CD14-positive monocyte (primary cell): ENCODE data around the gene ARHGAP15. TPM values are rescaled to one million over a fixed set of nuclear protein-coding genes. Genes with fewer than 3 reads are reported as not detected.

Source experiments
- DNase-seq, 3 donors: peaks; one replicate each; pipeline ENCODE4 v3.0.0-alpha.2; 2011 to 2022
- H2AFZ ChIP-seq: 2 replicates; pipeline ENCODE4 v1.6.0; 2012; ENCODE audit warnings: mild to moderate bottlenecking, low read depth, low read length, inconsistent platforms; ENCODE audit not compliant: insufficient read depth, poor library complexity, severe bottlenecking
- H3K27ac ChIP-seq, 2 donors: 1 replicate in 1 of 2; 2 replicates in 1 of 2; pipeline ENCODE4 v1.5.1; 2012 to 2013; ENCODE audit warnings: low read length in 2 of 2, control low read depth in 1 of 2, inconsistent platforms in 1 of 2, low read depth in 1 of 2, mild to moderate bottlenecking in 1 of 2
- H3K27me3 ChIP-seq, 2 donors: one replicate each; pipeline versions ENCODE4 v1.6.0 to v1.6.1; 2011 to 2013; ENCODE audit warnings: low read length in 2 of 2; ENCODE audit not compliant: control insufficient read depth in 2 of 2, insufficient read depth in 2 of 2
- H3K36me3 ChIP-seq, 2 donors: replicated peaks in 1 of 2; 1 replicate in 1 of 2; 2 replicates in 1 of 2; pipeline versions ENCODE4 v1.5.1 to v1.6.1; 2012 to 2013; ENCODE audit warnings: low read length in 2 of 2, control low read depth in 1 of 2, inconsistent platforms in 1 of 2, mild to moderate bottlenecking in 1 of 2; ENCODE audit not compliant: insufficient read depth in 2 of 2, control insufficient read depth in 1 of 2
- H3K4me1 ChIP-seq, 2 donors: 1 replicate in 1 of 2; 2 replicates in 1 of 2; pipeline versions ENCODE4 v1.5.1 to v1.6.1; 2012 to 2013; ENCODE audit warnings: low read length in 2 of 2, control low read depth in 1 of 2, inconsistent platforms in 1 of 2, mild to moderate bottlenecking in 1 of 2, moderate library complexity in 1 of 2; ENCODE audit not compliant: insufficient read depth in 2 of 2, control insufficient read depth in 1 of 2
- H3K4me2 ChIP-seq: replicated peaks from 2 replicates; pipeline ENCODE3; 2012; ENCODE audit warnings: low read length, moderate library complexity, mild to moderate bottlenecking; ENCODE audit not compliant: poor library complexity, severe bottlenecking; ENCODE audit errors: extremely low read depth
- H3K4me3 ChIP-seq, 3 experiments: fragments of 200-600 bp in 1 of 3; sonication (generic) in 1 of 3; replicated peaks in 1 of 3; 1 replicate in 2 of 3; 2 replicates in 1 of 3; pipeline ENCODE4 v1.5.1; 2011 to 2013; ENCODE audit warnings: low read length in 3 of 3, mild to moderate bottlenecking in 3 of 3, control low read depth in 2 of 3, low read depth in 2 of 3, inconsistent platforms in 1 of 3, moderate library complexity in 1 of 3
- H3K79me2 ChIP-seq: 2 replicates; pipeline ENCODE4 v1.6.0; 2012; ENCODE audit warnings: mild to moderate bottlenecking, control low read depth, inconsistent platforms, low read length, moderate library complexity; ENCODE audit not compliant: insufficient read depth
- H3K9ac ChIP-seq: 2 replicates; pipeline ENCODE4 v1.6.0; 2017; ENCODE audit warnings: low read length, mild to moderate bottlenecking; ENCODE audit not compliant: insufficient read depth, poor library complexity, severe bottlenecking
- H3K9me3 ChIP-seq, 2 donors: replicated peaks in 1 of 2; 1 replicate in 1 of 2; 2 replicates in 1 of 2; pipeline versions ENCODE4 v1.5.1 to v1.6.1; 2012 to 2013; ENCODE audit warnings: low read length in 2 of 2, control low read depth in 1 of 2; ENCODE audit not compliant: control insufficient read depth in 1 of 2, insufficient read depth in 1 of 2
- H4K20me1 ChIP-seq: 2 replicates; pipeline ENCODE4 v1.6.0; 2012; ENCODE audit warnings: mild to moderate bottlenecking, low read length, control low read depth, moderate library complexity; ENCODE audit not compliant: insufficient read depth
- H3K27ac Mint-ChIP-seq, 7 donors: one replicate each; pipeline ENCODE4 v1.8.0; 2020; ENCODE audit warnings: mild to moderate bottlenecking in 7 of 7, mixed read lengths in 7 of 7, moderate library complexity in 6 of 7, inconsistent platforms in 2 of 7
- H3K27me3 Mint-ChIP-seq, 3 donors: one replicate each; pipeline ENCODE4 v1.8.0; 2021 to 2022; ENCODE audit warnings: low read depth in 3 of 3, mild to moderate bottlenecking in 3 of 3, mixed read lengths in 3 of 3, moderate library complexity in 3 of 3, inconsistent platforms in 1 of 3
- H3K36me3 Mint-ChIP-seq, 2 donors: one replicate each; pipeline ENCODE4 v1.8.0; 2020; ENCODE audit warnings: mixed read lengths in 2 of 2, inconsistent platforms in 1 of 2, mild to moderate bottlenecking in 1 of 2
- H3K4me1 Mint-ChIP-seq: one replicate; pipeline ENCODE4 v1.8.0; 2020; ENCODE audit warnings: mild to moderate bottlenecking, mixed read lengths
- H3K4me3 Mint-ChIP-seq, 2 donors: one replicate each; pipeline ENCODE4 v1.8.0; 2020; ENCODE audit warnings: mild to moderate bottlenecking in 2 of 2, mixed read lengths in 2 of 2, moderate library complexity in 1 of 2
- H3K9me3 Mint-ChIP-seq, 7 donors: one replicate each; pipeline ENCODE4 v1.8.0; 2020 to 2022; ENCODE audit warnings: mixed read lengths in 7 of 7, mild to moderate bottlenecking in 6 of 7, moderate library complexity in 6 of 7, inconsistent platforms in 2 of 7
- WGBS: methylation state at CpG from one replicate; pipeline ENCODE4 v1.1.5; 2013; ENCODE audit warnings: missing lambda C conversion rate; ENCODE audit not compliant: insufficient coverage; 5-methylcytosine and 5-hydroxymethylcytosine counted together
- intact Hi-C, 2 donors: fragments of 100-400 bp; cut with micrococcal nuclease; formaldehyde crosslinking; loops; one replicate each; pipeline versions ENCODE4 v1.15.0 to v1.15.1; 2023
- polyA plus RNA-seq, 3 donors: library from polyadenylated mRNA; depleted of rRNA in 1 of 3; unstranded in 2 of 3; stranded (reverse) in 1 of 3; fragments of 300-500 nt in 2 of 3; fragments of >200 nt in 1 of 3; fragmentation: Illumina TruSeq in 2 of 3; gene quantifications; 1 replicate in 2 of 3; 2 replicates in 1 of 3; pipeline ENCODE4 v1.2.3, GENCODE V29; 2012 to 2021
- TF ChIP-seq, protein P1 (sequence below): fragments of 200-600 bp; IDR thresholded peaks from one replicate; pipeline ENCODE4 v1.8.0; 2022; ENCODE audit warnings: antibody characterized with exemption, mild to moderate bottlenecking

The ARHGAP15 gene
- polyA plus RNA-seq, 3 donors = 35.4 to 50.9 (median 50.7) TPM

DNA sequence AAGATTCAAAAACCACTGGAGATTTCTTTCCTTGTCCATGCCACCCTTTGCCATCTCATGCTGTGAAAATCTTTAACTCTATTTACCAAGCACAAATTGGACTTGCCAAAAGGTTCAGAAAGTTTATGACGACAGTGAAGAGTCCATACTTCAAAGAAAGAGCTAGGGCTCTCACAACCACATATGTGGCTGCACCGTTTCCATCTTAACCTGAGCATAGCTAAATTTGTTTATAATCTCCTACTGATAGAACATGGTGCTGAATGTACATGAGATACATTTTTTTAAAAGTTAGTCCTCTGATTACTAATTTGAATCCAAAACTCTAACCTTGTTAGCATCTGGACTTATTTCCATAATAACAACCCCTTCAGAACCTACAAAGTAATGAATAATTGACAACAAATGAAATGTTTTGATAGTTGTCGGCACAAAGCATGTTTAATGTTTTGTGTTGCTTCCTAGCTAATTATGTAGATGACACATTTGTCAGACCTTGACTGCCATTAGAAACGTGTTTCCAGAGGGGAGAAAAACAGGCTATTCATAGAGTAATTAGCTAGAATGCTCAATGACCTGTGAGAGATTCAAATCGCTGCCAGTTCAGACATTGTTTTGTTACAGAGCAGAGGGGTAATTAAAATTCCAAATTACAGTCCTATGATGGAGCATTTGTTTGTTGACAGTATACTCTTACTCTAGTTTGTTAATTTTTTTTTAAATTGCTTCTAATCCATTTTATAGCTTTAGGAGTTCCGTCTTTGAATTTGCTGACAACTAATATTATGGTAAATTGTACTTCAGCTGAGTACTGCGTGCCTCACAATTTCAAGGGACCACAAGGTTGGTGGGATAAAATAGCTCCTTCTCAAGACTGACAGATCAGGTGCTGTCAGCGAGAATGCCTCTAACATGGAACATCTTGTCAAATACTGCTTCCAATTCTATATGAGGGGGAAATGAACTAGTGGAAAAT is 31.8 kb downstream of the ARHGAP15 start:
- no peak overlapping the region for H3K4me2 ChIP-seq
- H2AFZ ChIP-seq = no peak overlapping the region
- H3K9me3 ChIP-seq = no peaks in the 10 kb centered on the region
- 100% methylated on average over 2 of the region's 8 CpGs for WGBS
- intact Hi-C loops = no loop called here
- H3K36me3 ChIP-seq = peaks cover 0 to 24% of the 10 kb centered on the region in 2 donors
- H3K79me2 ChIP-seq = peaks cover 97% of the 10 kb centered on the region
- DNase-seq = no peak
- peak overlapping the region in 3 of 7 donors; percentile 19 to 61 (median 20) for H3K27ac Mint-ChIP-seq
- H3K36me3 Mint-ChIP-seq = peaks cover 25 to 34% of the 10 kb centered on the region in 2 donors
- peaks cover 20 to 30% of the 10 kb centered on the region in 2 donors for H3K4me1 ChIP-seq
- no peaks in the 10 kb centered on the region for H4K20me1 ChIP-seq
- peaks cover 42% of the 10 kb centered on the region for H3K4me1 Mint-ChIP-seq
- no peak overlapping the region for H3K4me3 ChIP-seq
- H3K27me3 Mint-ChIP-seq = no peaks in the 10 kb centered on the region
- H3K9ac ChIP-seq = no peak overlapping the region
- TF ChIP-seq, protein P1, sequence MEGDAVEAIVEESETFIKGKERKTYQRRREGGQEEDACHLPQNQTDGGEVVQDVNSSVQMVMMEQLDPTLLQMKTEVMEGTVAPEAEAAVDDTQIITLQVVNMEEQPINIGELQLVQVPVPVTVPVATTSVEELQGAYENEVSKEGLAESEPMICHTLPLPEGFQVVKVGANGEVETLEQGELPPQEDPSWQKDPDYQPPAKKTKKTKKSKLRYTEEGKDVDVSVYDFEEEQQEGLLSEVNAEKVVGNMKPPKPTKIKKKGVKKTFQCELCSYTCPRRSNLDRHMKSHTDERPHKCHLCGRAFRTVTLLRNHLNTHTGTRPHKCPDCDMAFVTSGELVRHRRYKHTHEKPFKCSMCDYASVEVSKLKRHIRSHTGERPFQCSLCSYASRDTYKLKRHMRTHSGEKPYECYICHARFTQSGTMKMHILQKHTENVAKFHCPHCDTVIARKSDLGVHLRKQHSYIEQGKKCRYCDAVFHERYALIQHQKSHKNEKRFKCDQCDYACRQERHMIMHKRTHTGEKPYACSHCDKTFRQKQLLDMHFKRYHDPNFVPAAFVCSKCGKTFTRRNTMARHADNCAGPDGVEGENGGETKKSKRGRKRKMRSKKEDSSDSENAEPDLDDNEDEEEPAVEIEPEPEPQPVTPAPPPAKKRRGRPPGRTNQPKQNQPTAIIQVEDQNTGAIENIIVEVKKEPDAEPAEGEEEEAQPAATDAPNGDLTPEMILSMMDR = no peak
- H3K4me3 Mint-ChIP-seq = no peak overlapping the region
- H3K27me3 ChIP-seq = no peaks in the 10 kb centered on the region
- H3K27ac ChIP-seq = peak overlapping the region in 1 of 2 donors; percentile 44
- H3K9me3 Mint-ChIP-seq = no peaks in the 10 kb centered on the region

- H3K4me3 ChIP-seq = no peak overlapping the region
- Mint-ChIP-seq H3K4me3 (no peak overlapping the region), H3K27me3 (no peaks in the 10 kb centered on the region), H3K9me3 (no peaks in the 10 kb centered on the region), H3K36me3 (peaks cover 26 to 39% of the 10 kb centered on the region in 2 donors), H3K27ac (peak overlapping the region in 3 of 7 donors; percentile 1 to 47 (median 34)), H3K4me1 (peaks cover 39% of the 10 kb centered on the region)
- H2AFZ ChIP-seq = no peak overlapping the region
- peak overlapping the region in 1 of 2 donors; percentile 44 for H3K27ac ChIP-seq
- TF ChIP-seq, protein P1 = peak; percentile 59
- H3K9me3 ChIP-seq = no peaks in the 10 kb centered on the region
- no peak overlapping the region for H3K9ac ChIP-seq
- no peak overlapping the region for H3K4me2 ChIP-seq
- H3K36me3 ChIP-seq = peaks cover 0 to 18% of the 10 kb centered on the region in 2 donors
- peaks cover 17 to 26% of the 10 kb centered on the region in 2 donors for H3K4me1 ChIP-seq
- no peaks in the 10 kb centered on the region for H3K27me3 ChIP-seq
- intact Hi-C loops = no loop called here
- 72% methylated on average over 10 of the region's 12 CpGs for WGBS
- peaks cover 97% of the 10 kb centered on the region for H3K79me2 ChIP-seq
- peak in 2 of 3 donors; percentile 30 to 31 for DNase-seq
- peaks cover under 1% of the 10 kb centered on the region for H4K20me1 ChIP-seq
Measured at GRCh38 chr2:143162123-143162837, 33.1 kb downstream of the ARHGAP15 start.
